GM13977 (cell line): ENCODE measurements around the gene CELF6.
A peak's percentile ranks its signal among the peaks of the same experiment; 100 is the strongest.

Experiments
- DNase-seq: peaks from one replicate; pipeline ENCODE4 v3.0.0; 2012; ENCODE audit warnings: low spot score
- in situ Hi-C: fragments of 300-500 bp; cut with MboI; formaldehyde crosslinking; loops from one replicate; pipeline ENCODE4 v1.12.0; 2022; ENCODE audit warnings: low sequenced_read_pairs, low pct_unique_long_range_greater_than_20kb, mixed read lengths, inconsistent platforms; ENCODE audit not compliant: unreplicated experiment
- TF ChIP-seq, protein P1 (sequence below): IDR thresholded peaks from 2 replicates; pipeline ENCODE4 v1.5.1; 2012; ENCODE audit warnings: mild to moderate bottlenecking, control low read depth; ENCODE audit not compliant: insufficient read depth; ENCODE audit errors: extremely low read depth, missing control alignments

The CELF6 gene

DNA sequence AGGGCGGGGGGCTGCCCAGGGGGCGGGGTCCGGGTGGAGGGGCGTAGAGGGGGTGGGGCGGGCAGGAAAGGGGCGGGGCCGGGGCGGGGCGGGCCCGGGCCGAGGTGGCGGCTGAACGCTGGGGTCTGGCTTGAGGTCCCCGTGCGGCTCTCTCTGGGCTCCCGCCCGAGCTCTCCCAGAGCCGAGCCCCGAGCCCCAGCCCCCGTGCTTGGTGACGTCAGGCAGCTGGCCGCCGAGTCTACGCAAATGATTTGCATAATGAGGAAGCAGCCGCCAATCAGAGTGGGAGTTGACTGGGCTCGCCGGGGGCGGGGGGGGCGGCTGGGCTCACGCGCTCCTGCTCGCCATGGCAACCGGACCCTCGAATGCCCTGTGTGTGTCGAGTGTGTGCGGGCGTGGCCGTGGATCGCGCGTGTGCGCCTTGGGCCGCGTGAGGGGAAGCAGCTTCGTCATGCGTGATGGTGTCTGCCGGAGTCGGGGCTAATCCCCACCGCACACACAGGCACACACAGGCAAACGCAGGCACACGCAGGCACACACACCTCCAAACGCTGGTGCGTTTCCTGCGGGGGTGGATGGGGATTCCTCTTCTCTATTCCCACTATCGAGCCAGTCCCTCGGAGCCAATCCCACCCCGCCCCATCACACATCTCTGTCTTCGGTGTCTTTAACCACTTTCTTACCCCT lies at the start of gene CELF6:
Gene CELF6, minus strand, starts transcription at position 173 of the 687 bp plus-strand sequence. CDS start 283 bp downstream, outside the sequence.
- in situ Hi-C loops, result no loop called here
- DNase-seq, result peak; percentile 93
- TF ChIP-seq, protein P1, sequence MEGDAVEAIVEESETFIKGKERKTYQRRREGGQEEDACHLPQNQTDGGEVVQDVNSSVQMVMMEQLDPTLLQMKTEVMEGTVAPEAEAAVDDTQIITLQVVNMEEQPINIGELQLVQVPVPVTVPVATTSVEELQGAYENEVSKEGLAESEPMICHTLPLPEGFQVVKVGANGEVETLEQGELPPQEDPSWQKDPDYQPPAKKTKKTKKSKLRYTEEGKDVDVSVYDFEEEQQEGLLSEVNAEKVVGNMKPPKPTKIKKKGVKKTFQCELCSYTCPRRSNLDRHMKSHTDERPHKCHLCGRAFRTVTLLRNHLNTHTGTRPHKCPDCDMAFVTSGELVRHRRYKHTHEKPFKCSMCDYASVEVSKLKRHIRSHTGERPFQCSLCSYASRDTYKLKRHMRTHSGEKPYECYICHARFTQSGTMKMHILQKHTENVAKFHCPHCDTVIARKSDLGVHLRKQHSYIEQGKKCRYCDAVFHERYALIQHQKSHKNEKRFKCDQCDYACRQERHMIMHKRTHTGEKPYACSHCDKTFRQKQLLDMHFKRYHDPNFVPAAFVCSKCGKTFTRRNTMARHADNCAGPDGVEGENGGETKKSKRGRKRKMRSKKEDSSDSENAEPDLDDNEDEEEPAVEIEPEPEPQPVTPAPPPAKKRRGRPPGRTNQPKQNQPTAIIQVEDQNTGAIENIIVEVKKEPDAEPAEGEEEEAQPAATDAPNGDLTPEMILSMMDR, result no peak

DNA sequence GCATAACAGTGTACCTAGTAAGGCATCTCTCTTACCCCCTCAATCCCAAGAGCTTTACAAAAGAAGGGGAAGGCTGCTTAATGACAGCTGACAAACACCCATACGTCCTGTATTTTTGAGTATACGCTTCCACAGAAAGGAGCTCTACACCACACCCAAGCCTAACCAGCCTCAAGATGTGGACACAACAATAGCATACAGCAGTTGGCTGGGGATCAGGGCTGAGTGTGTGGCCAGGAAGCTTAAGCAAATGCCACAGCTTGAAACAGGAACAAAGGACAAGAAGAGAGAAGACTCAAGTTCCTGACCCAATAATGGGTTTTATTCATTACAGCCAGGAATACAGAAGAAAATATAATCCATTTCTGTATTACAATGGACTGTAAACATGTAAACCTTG lies 48.9 kb upstream of the CELF6 start:
- TF ChIP-seq, protein P1, result no peak
- in situ Hi-C loops, result no loop called here
- no peak for DNase-seq

DNA sequence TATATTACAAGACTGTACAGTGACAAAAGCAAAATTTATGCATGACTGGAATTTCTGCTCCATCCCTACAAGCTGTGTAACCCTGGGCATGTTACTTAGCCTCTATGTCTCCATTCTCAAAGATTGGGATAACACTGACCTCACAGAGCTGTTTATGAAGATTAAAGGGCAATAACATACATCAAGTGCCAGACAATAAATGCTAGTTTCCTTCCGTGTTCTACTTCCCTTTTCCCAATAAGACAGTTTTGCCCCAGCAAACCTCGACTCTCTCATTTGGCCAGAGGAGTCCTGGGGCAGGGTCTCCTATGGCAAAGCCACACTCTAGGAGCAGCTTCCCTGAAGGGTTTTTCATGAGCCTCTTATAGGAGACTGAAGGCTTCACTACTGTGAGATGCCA lies 48.4 kb upstream of the CELF6 start:
- in situ Hi-C loops, result no loop called here
- DNase-seq, result no peak

DNA sequence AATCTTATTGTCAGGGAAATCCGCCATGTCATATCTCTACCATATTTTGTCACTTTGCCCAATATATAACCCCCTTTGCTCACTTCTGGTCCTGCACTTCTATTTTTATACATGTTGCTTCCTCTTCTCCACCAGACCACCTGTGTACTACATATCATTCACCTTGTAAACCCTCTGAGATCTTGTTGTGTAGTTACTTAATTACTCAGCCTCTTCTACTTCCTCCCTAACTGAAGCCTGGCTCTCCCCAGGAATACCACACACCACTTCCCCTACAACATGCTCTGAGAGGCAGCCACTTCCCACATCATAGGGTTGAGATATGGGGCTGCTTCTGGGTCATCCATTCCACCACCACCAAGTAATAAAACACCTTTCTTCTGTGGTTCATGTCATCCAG lies 45.9 kb upstream of the CELF6 start:
- peak; percentile 57 for DNase-seq
- TF ChIP-seq, protein P1, result no peak
- in situ Hi-C loops, result no loop called here

More for the DNA sequence above, 48.4 kb upstream of the CELF6 start:
- TF ChIP-seq, protein P1, result no peak

DNA sequence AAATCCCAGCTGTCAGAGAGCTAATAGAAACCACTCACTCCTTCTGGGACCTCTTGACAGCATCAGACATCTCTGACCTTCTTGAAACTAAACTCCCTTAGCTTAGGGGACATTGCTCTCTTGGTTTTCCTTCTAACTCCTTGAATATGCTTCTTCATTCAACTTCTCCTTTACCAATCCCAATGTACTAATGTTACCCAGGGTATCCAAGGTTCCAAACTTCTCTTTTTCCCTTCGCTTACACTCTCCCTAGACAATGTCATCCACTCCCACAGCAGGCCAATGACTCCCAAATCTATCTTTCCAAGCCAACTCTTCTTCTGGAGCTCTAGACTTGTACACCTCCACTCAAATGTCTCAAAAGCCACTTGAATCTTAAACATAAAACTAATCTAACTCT lies 41.2 kb upstream of the CELF6 start:
- TF ChIP-seq, protein P1, result no peak
- no peak for DNase-seq
- in situ Hi-C loops, result no loop called here

DNA sequence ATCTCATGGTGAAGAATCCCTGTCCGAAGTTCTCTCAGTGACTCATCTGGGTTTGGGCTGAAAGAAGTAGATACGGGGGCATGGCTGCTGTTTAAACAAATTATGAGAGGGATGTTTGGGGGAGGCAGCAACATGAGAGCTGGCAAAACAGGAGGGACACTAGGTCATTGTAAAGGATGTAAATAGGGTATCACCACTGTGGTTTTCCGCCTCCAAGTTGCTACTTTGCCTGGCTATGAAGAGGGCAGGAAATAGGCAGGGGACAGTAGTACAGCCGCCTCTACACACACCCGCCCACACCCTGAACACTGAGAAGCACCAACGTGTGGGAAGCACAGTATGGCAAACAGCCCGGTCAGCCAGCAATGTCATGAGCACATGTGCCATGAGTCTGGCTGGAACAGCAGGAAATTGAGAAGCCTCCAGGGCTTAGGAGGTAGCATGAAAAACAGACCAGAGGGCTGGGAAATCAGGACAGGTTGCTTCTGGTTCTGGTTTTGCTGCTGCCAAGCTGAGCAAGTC lies 38.8 kb upstream of the CELF6 start:
- DNase-seq, result no peak
- TF ChIP-seq, protein P1, result no peak
- in situ Hi-C loops, result no loop called here
